ENCODE measurements around the gene INA.

DNA sequence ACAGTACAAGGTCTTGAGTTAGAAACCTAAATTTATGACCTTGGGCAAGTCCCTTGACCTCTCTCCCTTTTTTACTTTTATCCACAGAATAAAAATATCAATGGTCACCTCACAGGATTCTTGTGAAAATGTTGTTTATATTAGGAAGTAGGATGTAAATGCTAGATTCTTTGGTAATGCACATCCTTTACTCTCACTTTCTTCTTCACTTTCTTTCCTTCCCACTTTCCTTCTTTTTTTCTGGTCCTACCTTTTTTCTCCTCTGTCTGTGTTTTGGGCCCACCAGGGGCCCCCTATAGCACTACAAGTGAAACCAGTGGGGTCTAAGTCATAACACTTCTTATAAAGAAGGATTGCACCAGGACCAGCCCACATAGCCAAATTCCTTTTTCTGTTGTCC lies 19.1 kb upstream of the INA start:
- TF ChIP-seq, protein P1, sequence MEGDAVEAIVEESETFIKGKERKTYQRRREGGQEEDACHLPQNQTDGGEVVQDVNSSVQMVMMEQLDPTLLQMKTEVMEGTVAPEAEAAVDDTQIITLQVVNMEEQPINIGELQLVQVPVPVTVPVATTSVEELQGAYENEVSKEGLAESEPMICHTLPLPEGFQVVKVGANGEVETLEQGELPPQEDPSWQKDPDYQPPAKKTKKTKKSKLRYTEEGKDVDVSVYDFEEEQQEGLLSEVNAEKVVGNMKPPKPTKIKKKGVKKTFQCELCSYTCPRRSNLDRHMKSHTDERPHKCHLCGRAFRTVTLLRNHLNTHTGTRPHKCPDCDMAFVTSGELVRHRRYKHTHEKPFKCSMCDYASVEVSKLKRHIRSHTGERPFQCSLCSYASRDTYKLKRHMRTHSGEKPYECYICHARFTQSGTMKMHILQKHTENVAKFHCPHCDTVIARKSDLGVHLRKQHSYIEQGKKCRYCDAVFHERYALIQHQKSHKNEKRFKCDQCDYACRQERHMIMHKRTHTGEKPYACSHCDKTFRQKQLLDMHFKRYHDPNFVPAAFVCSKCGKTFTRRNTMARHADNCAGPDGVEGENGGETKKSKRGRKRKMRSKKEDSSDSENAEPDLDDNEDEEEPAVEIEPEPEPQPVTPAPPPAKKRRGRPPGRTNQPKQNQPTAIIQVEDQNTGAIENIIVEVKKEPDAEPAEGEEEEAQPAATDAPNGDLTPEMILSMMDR (IDR thresholded peaks at IDR 0.05): no peak
- TF ChIP-seq EP300 (IDR thresholded peaks at IDR 0.05) (no peak), POLR2AphosphoS5 (IDR thresholded peaks at IDR 0.05) (no peak), POLR2A (IDR thresholded peaks at IDR 0.05) (no peak)

Measured in suprapubic skin (tissue), 4 donors.